Measurements from ENCODE around the gene HDAC7. TPM values are rescaled to one million over a fixed set of nuclear protein-coding genes. Genes with fewer than 3 reads are reported as not detected.

Gene HDAC7
- total and polyA plus RNA-seq, 2 of the 13 experiments (the other 11 are each of a cell fraction or from before 2014, with no cell fraction given) = 4.6 to 10.8 TPM

GRCh38 chr12:47868041-47868440 is 48.3 kb upstream of the HDAC7 start (continued):
- TF ChIP-seq ZNF331 (CRISPR knock-in tag; IDR thresholded peaks at IDR 0.05) = no peak
- TF ChIP-seq ISX (CRISPR knock-in tag; conservative IDR thresholded peaks at IDR 0.05) = no peak

GRCh38 chr12:47867495-47867941 is 47.8 kb upstream of the HDAC7 start:
- ChIA-PET POLR2A (no interaction called here), CTCF (ENCODE audit: low intra/inter-chr PET ratio, low total read pairs) (no interaction called here)
- intact Hi-C loops (cut with micrococcal nuclease; ENCODE audit: unreplicated experiment) = no loop called here
- H3K27me3 ChIP-seq (ENCODE audit: control insufficient read depth in 1 of 2, insufficient read depth in 2 of 2, low read length in 2 of 2) = no peaks in the 10 kb centered on the region
- no peak overlapping the region for H3K27ac ChIP-seq (ENCODE audit: extremely low read length, insufficient read depth, low read length)
- H2AFZ ChIP-seq (ENCODE audit: low read length) = no peak overlapping the region
- H3K9me3 ChIP-seq (ENCODE audit: low read length) = no peaks in the 10 kb centered on the region
- TF ChIP-seq CREB1 (IDR thresholded peaks at IDR 0.05) (peak; percentile 87), CREB1 (CRISPR knock-in tag; IDR thresholded peaks at IDR 0.05) (no peak), ATF7 (IDR thresholded peaks at IDR 0.05) (peak; percentile 84), ATF7 (CRISPR knock-in tag; IDR thresholded peaks at IDR 0.05) (no peak), ZNF850 (CRISPR knock-in tag; conservative IDR thresholded peaks at IDR 0.05) (no peak)
- TF ChIP-seq, protein P1, sequence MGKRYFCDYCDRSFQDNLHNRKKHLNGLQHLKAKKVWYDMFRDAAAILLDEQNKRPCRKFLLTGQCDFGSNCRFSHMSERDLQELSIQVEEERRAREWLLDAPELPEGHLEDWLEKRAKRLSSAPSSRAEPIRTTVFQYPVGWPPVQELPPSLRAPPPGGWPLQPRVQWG (CRISPR knock-in tag; IDR thresholded peaks at IDR 0.05; ENCODE audit: borderline replicate concordance, low read depth) = no peak
- H4K20me1 ChIP-seq (ENCODE audit: insufficient read depth, low read length) = no peaks in the 10 kb centered on the region
- H3K4me3 ChIP-seq (replicated peaks in 1 of 3; ENCODE audit: insufficient read depth in 1 of 3, low read depth in 2 of 3, low read length in 3 of 3) = no peak overlapping the region
- FAIRE-seq = no peak
- H3K79me2 ChIP-seq (ENCODE audit: insufficient read depth, low read length) = no peaks in the 10 kb centered on the region
- no peak overlapping the region for H3K4me2 ChIP-seq (ENCODE audit: low read depth, low read length)
- no TSS peak for BruUV-seq (replicated peaks)
- peaks cover 29% of the 10 kb centered on the region for H3K4me1 ChIP-seq (ENCODE audit: insufficient read depth, low read length)
- no peak for ATAC-seq
- 36% methylated on average over 1 of the region's 4 CpGs for WGBS (ENCODE audit: low lambda C conversion rate)
- no peak overlapping the region for H3K9ac ChIP-seq (ENCODE audit: insufficient read depth, low read depth, low read length)
- no peak for DNase-seq (ENCODE audit: low spot score)
- in situ Hi-C loops (cut with HindIII; ENCODE audit: extremely low pct_ligation_motif_present, low pct_unique_long_range_greater_than_20kb) = no loop called here
- no peaks in the 10 kb centered on the region for H3K36me3 ChIP-seq (replicated peaks in 1 of 2; ENCODE audit: control insufficient read depth in 1 of 2, insufficient read depth in 2 of 2, low read length in 2 of 2)

Measured in HepG2 (cell line).